Spleen (tissue), 7 donors: ENCODE measurements around the gene IKZF5.

Experiments used
- CTCF ChIP-seq, 11 experiments: fragments of 200-600 bp in 7 of 11; fragments of 450-650 bp in 4 of 11; sonication (generic) in 4 of 11; IDR thresholded peaks in 8 of 11; conservative IDR thresholded peaks in 3 of 11; 1 replicate in 7 of 11; 2 replicates in 4 of 11; pipeline versions ENCODE4 v1.4.0 to v1.8.0; 2016 to 2021; ENCODE audit warnings: antibody characterized with exemption in 11 of 11, inconsistent platforms in 4 of 11, mild to moderate bottlenecking in 1 of 11
- POLR2AphosphoS5 ChIP-seq, 3 donors: sonication (generic); formaldehyde crosslinking; IDR thresholded peaks; one replicate each; pipeline ENCODE4 v1.5.1; 2017; ENCODE audit warnings: antibody characterized with exemption in 3 of 3
- donor health status: DM: no; HTN: no; CAD: no; lungs with moderate emphysema.
- donor health status: DM: no; HTN: no; CAD: no.
- donor health status: DM: no; HTN: no; CAD: no.

GRCh38 chr10:123024540-123024939 lies 15.9 kb upstream of the IKZF5 start:
- no peak for TF ChIP-seq POLR2AphosphoS5 (IDR thresholded peaks at IDR 0.05)
- no peak for TF ChIP-seq CTCF (IDR thresholded peaks at IDR 0.05 in 8 of 11, conservative IDR thresholded peaks at IDR 0.05 in 3 of 11)
